ENCODE results near the gene DMD. TPM values are rescaled to one million over a fixed set of nuclear protein-coding genes. Genes with fewer than 3 reads are reported as not detected.

Gene DMD
- total and polyA plus RNA-seq, 2 of the 13 experiments (the other 11 are each of a cell fraction or from before 2014, with no cell fraction given), result 17.6 to 25.9 TPM

DNA sequence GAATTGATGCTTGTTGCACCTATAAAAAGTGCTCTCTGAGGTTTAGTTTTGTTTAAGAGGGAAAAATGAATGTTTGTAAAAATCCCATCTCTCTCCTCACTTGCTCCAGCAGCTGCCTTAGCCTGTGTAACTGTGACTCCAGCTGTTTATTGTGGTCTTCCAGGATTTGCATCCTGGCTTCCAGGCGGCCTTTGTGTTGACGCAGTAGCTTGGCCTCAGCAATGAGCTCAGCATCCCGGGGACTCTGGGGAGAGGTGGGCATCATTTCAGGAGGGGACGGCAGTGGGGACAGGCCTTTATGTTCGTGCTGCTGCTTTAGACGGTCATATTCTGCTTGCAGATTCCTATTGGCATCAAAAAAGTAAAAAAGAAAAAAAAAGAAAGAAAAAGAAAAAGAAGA is 2064.2 kb downstream of the DMD start (continued):
- TF ChIP-seq NFATC3 (CRISPR knock-in tag; IDR thresholded peaks at IDR 0.05), result no peak
- TF ChIP-seq SAFB2 (CRISPR knock-in tag; IDR thresholded peaks at IDR 0.05; ENCODE audit: borderline replicate concordance, low read depth), result no peak

DNA sequence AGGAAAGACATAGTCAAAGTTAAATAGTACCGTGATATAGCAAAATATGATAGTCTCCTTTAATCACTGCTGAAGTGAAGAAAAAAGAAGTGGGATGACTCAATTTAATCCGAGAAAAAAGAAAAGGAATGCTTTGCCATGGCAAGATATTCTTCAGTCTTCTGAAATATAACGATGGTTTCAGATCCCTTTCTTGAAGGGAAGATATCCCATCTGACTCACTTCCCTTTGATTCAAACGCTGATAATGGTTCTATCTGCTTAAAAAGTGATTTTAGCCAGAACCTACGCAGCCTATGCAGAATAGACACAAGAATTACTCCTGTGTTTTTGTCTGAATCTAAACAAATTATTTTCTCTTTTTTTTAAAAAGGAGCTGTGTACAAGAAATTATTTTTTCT is 2071.4 kb downstream of the DMD start:
- Histone ChIP-seq H3K27me3 (ENCODE audit: control insufficient read depth in 1 of 2, insufficient read depth in 2 of 2, low read length in 2 of 2) (no peaks in the 10 kb centered on the region), H3K9ac (ENCODE audit: insufficient read depth, low read depth, low read length) (no peak overlapping the region), H3K79me2 (ENCODE audit: insufficient read depth, low read length) (no peaks in the 10 kb centered on the region), H4K20me1 (ENCODE audit: insufficient read depth, low read length) (no peaks in the 10 kb centered on the region), H3K36me3 (replicated peaks in 1 of 2; ENCODE audit: control insufficient read depth in 1 of 2, insufficient read depth in 2 of 2, low read length in 2 of 2) (peaks cover 0 to 15% of the 10 kb centered on the region in 2 experiments; a peak in 2 of 5 replicates), H2AFZ (ENCODE audit: low read length) (no peak overlapping the region), H3K4me1 (ENCODE audit: insufficient read depth, low read length) (no peaks in the 10 kb centered on the region), H3K27ac (ENCODE audit: extremely low read length, insufficient read depth, low read length) (no peak overlapping the region), H3K4me3 (replicated peaks in 1 of 3; ENCODE audit: insufficient read depth in 1 of 3, low read depth in 2 of 3, low read length in 3 of 3) (no peak overlapping the region), H3K4me2 (ENCODE audit: low read depth, low read length) (no peak overlapping the region), H3K9me3 (ENCODE audit: low read length) (no peaks in the 10 kb centered on the region)
- intact Hi-C loops (cut with micrococcal nuclease; ENCODE audit: unreplicated experiment) (no loop called here), in situ Hi-C loops (cut with HindIII; ENCODE audit: extremely low pct_ligation_motif_present, low pct_unique_long_range_greater_than_20kb) (no loop called here)
- 98% methylated on average over 5 of the region's 5 CpGs for WGBS (ENCODE audit: low lambda C conversion rate)
- ATAC-seq (no peak), FAIRE-seq (no peak), DNase-seq (ENCODE audit: low spot score) (no peak)
- CTCF ChIA-PET (ENCODE audit: low intra/inter-chr PET ratio, low total read pairs), result no interaction called here
- POLR2A ChIA-PET, result no interaction called here
- no TSS peak for BruUV-seq (replicated peaks)
- TF ChIP-seq, protein P1, sequence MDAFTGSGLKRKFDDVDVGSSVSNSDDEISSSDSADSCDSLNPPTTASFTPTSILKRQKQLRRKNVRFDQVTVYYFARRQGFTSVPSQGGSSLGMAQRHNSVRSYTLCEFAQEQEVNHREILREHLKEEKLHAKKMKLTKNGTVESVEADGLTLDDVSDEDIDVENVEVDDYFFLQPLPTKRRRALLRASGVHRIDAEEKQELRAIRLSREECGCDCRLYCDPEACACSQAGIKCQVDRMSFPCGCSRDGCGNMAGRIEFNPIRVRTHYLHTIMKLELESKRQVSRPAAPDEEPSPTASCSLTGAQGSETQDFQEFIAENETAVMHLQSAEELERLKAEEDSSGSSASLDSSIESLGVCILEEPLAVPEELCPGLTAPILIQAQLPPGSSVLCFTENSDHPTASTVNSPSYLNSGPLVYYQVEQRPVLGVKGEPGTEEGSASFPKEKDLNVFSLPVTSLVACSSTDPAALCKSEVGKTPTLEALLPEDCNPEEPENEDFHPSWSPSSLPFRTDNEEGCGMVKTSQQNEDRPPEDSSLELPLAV (CRISPR knock-in tag; conservative IDR thresholded peaks at IDR 0.05; ENCODE audit: low read depth), result no peak
- TF ChIP-seq ATF1 (CRISPR knock-in tag; IDR thresholded peaks at IDR 0.05) (no peak), TAF15 (IDR thresholded peaks at IDR 0.05; ENCODE audit: low read depth, low read length, poor library complexity, severe bottlenecking) (no peak), JARID2 (CRISPR knock-in tag; IDR thresholded peaks at IDR 0.05; ENCODE audit: insufficient replicate concordance) (no peak), DR1 (CRISPR knock-in tag; IDR thresholded peaks at IDR 0.05) (no peak), ZNF510 (CRISPR knock-in tag; IDR thresholded peaks at IDR 0.05; ENCODE audit: low read depth) (no peak), ZSCAN20 (CRISPR knock-in tag; IDR thresholded peaks at IDR 0.05; ENCODE audit: borderline replicate concordance) (no peak), NR2F1 (CRISPR knock-in tag; IDR thresholded peaks at IDR 0.05) (no peak), SRSF1 (optimal IDR thresholded peaks at IDR 0.05; ENCODE audit: low read depth, low read length) (no peak), MEIS2 (CRISPR knock-in tag; IDR thresholded peaks at IDR 0.05) (no peak), GZF1 (CRISPR knock-in tag; IDR thresholded peaks at IDR 0.05) (no peak), PHF5A (CRISPR knock-in tag; IDR thresholded peaks at IDR 0.05; ENCODE audit: low read depth, unreplicated experiment) (no peak), ZNF678 (CRISPR knock-in tag; IDR thresholded peaks at IDR 0.05) (no peak), ZNF790 (CRISPR knock-in tag; IDR thresholded peaks at IDR 0.05; ENCODE audit: borderline replicate concordance) (no peak), KDM5A (IDR thresholded peaks at IDR 0.05; ENCODE audit: borderline replicate concordance, low read length) (no peak)
- TF ChIP-seq, protein P2, sequence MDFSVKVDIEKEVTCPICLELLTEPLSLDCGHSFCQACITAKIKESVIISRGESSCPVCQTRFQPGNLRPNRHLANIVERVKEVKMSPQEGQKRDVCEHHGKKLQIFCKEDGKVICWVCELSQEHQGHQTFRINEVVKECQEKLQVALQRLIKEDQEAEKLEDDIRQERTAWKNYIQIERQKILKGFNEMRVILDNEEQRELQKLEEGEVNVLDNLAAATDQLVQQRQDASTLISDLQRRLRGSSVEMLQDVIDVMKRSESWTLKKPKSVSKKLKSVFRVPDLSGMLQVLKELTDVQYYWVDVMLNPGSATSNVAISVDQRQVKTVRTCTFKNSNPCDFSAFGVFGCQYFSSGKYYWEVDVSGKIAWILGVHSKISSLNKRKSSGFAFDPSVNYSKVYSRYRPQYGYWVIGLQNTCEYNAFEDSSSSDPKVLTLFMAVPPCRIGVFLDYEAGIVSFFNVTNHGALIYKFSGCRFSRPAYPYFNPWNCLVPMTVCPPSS (IDR thresholded peaks at IDR 0.05), result no peak

Data from HepG2 (cell line).